ENCODE data around the gene MEN1.

DNA sequence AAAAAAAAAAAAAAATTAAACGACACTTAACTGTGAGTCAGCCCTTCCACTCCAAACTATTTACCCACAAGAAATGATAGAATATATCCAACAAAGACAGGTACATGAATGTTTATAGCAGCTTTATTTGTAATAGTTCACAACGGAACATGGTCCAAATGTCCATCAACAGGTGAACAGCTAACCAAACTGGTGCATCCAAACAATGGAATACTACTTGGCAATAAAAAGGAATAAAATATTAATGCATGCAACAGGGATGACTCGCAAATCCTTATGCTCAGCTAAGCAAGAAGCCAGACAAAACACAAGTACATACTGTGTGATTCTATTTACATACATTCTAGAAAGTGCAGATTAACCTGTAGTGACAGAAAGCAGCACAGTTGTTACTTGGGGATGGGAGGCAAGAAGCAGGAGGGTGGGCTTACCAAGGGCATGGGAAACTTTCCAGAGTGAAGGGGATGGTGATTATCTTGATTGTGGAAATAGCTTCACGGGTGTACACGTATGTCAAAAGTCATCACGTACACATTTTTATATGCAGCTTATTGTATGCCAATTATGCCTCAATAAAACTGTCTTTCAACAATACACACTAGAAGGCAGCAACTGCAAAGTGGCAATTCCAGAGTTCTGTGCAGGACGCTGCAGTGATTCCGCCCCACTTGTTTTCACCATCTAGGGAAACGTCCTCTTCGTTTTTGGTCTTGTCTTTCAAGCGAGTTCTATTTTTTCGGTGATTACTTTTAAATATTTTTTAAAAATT is 25.4 kb downstream of the MEN1 start:
- TF ChIP-seq, protein P1, sequence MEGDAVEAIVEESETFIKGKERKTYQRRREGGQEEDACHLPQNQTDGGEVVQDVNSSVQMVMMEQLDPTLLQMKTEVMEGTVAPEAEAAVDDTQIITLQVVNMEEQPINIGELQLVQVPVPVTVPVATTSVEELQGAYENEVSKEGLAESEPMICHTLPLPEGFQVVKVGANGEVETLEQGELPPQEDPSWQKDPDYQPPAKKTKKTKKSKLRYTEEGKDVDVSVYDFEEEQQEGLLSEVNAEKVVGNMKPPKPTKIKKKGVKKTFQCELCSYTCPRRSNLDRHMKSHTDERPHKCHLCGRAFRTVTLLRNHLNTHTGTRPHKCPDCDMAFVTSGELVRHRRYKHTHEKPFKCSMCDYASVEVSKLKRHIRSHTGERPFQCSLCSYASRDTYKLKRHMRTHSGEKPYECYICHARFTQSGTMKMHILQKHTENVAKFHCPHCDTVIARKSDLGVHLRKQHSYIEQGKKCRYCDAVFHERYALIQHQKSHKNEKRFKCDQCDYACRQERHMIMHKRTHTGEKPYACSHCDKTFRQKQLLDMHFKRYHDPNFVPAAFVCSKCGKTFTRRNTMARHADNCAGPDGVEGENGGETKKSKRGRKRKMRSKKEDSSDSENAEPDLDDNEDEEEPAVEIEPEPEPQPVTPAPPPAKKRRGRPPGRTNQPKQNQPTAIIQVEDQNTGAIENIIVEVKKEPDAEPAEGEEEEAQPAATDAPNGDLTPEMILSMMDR (conservative IDR thresholded peaks at IDR 0.05; ENCODE audit: low read length), result no peak
- no peak for TF ChIP-seq EZH2phosphoT487 (IDR thresholded peaks at IDR 0.05; ENCODE audit: borderline replicate concordance, low read depth, low read length)

Measured in OCI-LY7 (cell line).